Stimulated activated CD8-positive, alpha-beta memory T cell treated with anti-CD3 and anti-CD28 coated beads, Interleukin-4, amount 100 ng/mL, for 24 hours (primary cell): ENCODE measurements around the gene TRIM68.

ENCODE experiments used
- DNase-seq: peaks from one replicate; pipeline ENCODE4 v3.0.0-alpha.2; 2020; ENCODE audit warnings: low read depth

The TRIM68 gene

GRCh38 chr11:4607781-4608666 is at the start of gene TRIM68:
TSS of gene TRIM68 (minus strand) at chr11:4608231. CDS start at chr11:4605504, 2,727 bp downstream.
- peak; percentile 93 for DNase-seq

GRCh38 chr11:4654635-4655369 is 46.8 kb upstream of the TRIM68 start:
- DNase-seq = no peak

GRCh38 chr11:4647766-4648165 is 39.7 kb upstream of the TRIM68 start:
- no peak for DNase-seq

- no peak for DNase-seq
Measured at GRCh38 chr11:4645974-4646373, 37.9 kb upstream of the TRIM68 start.

GRCh38 chr11:4644233-4644632 is 36.2 kb upstream of the TRIM68 start:
- DNase-seq = no peak

GRCh38 chr11:4643682-4644081 is 35.7 kb upstream of the TRIM68 start, which contains the start of gene OR51E1:
TSS of gene OR51E1 (plus strand) at chr11:4643982. CDS start at chr11:4652527, 8,545 bp downstream.
- DNase-seq = no peak

GRCh38 chr11:4643076-4643475 is 35.0 kb upstream of the TRIM68 start:
- no peak for DNase-seq

GRCh38 chr11:4642043-4642442 is 34.0 kb upstream of the TRIM68 start:
- no peak for DNase-seq

GRCh38 chr11:4641501-4641900 is 33.5 kb upstream of the TRIM68 start:
- DNase-seq = no peak

GRCh38 chr11:4639931-4640330 is 31.9 kb upstream of the TRIM68 start:
- DNase-seq = no peak

- no peak for DNase-seq
Measured at GRCh38 chr11:4637662-4638047, 29.6 kb upstream of the TRIM68 start.

- peak; percentile 54 for DNase-seq
Measured at GRCh38 chr11:4636962-4637661, 29.1 kb upstream of the TRIM68 start, which contains the start of gene OR51D1. TSS of gene OR51D1 (plus strand) at chr11:4637477. CDS start at chr11:4639791, 2,314 bp downstream.

GRCh38 chr11:4636136-4636535 is 28.1 kb upstream of the TRIM68 start:
- no peak for DNase-seq

GRCh38 chr11:4626207-4627099 is 18.4 kb upstream of the TRIM68 start:
- DNase-seq = no peak

GRCh38 chr11:4619514-4619913 is 11.5 kb upstream of the TRIM68 start:
- DNase-seq = no peak

GRCh38 chr11:4615856-4616444 is 7.9 kb upstream of the TRIM68 start:
- no peak for DNase-seq

GRCh38 chr11:4611986-4612385 is 4.0 kb upstream of the TRIM68 start:
- no peak for DNase-seq

- DNase-seq = no peak
Measured at GRCh38 chr11:4610258-4610935, 2.4 kb upstream of the TRIM68 start.

- no peak for DNase-seq
Measured at GRCh38 chr11:4607096-4607495, 935 bp downstream of the TRIM68 start.
